Testis (tissue), 2 donors: ENCODE measurements around the gene MORC2.

Source experiments
- POLR2A ChIP-seq: fragments of 450-650 bp; IDR thresholded peaks from one replicate; pipeline ENCODE4 v1.6.1; 2017; ENCODE audit warnings: antibody characterized with exemption, mild to moderate bottlenecking, moderate library complexity
- TF ChIP-seq, protein P1 (sequence below), 3 experiments: fragments of 450-650 bp in 2 of 3; fragments of 200-600 bp in 1 of 3; sonication (generic) in 1 of 3; IDR thresholded peaks; one replicate each; pipeline ENCODE4 v1.5.1; 2016 to 2019; ENCODE audit warnings: antibody characterized with exemption in 3 of 3, mild to moderate bottlenecking in 2 of 3, moderate library complexity in 1 of 3

DNA sequence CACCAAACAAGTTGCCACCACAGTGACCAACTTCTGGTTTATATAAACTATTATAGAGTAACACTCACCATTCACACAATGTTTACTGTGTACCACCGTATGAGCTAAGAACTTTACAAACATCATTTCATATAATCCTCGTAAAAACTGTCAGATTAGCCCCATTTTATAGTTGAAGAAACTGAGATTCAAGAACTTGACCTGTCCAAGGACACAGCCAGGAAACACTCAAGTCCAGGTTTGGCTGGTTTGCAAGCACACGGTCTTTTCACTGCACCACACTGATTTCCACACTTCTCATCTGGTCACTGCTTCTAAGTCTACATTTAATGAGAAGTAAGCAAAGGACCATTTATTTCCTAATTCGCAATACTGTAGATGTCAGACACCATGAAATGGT, 3.7 kb downstream of the MORC2 start:
- TF ChIP-seq POLR2A = no peak
- TF ChIP-seq, protein P1, sequence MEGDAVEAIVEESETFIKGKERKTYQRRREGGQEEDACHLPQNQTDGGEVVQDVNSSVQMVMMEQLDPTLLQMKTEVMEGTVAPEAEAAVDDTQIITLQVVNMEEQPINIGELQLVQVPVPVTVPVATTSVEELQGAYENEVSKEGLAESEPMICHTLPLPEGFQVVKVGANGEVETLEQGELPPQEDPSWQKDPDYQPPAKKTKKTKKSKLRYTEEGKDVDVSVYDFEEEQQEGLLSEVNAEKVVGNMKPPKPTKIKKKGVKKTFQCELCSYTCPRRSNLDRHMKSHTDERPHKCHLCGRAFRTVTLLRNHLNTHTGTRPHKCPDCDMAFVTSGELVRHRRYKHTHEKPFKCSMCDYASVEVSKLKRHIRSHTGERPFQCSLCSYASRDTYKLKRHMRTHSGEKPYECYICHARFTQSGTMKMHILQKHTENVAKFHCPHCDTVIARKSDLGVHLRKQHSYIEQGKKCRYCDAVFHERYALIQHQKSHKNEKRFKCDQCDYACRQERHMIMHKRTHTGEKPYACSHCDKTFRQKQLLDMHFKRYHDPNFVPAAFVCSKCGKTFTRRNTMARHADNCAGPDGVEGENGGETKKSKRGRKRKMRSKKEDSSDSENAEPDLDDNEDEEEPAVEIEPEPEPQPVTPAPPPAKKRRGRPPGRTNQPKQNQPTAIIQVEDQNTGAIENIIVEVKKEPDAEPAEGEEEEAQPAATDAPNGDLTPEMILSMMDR (IDR thresholded peaks at IDR 0.05) = no peak
